SK-N-SH (cell line): ENCODE measurements around the gene NRM. TPM values are rescaled to one million over a fixed set of nuclear protein-coding genes. Genes with fewer than 3 reads are reported as not detected.
A peak's percentile ranks its signal among the peaks of the same experiment; 100 is the strongest.

Source experiments
- CTCF ChIA-PET: fragments of 300-600, 350-600 bp; formaldehyde crosslinking; extraction: SDS; loops from one replicate; lab custom pipeline; 2021; lab: Yijun Ruan, JAX
- POLR2A ChIA-PET: fragments of 350-600 bp; sonication (Branson Sonifier 250); formaldehyde crosslinking; extraction: SDS; loops from one replicate; lab custom pipeline; 2020; ENCODE audit warnings: antibody characterized with exemption, inconsistent platforms; lab: Yijun Ruan, JAX
- DNase-seq: peaks from one replicate; pipeline ENCODE4 v3.0.0; 2012
- H2AFZ ChIP-seq: fragments of 200-600 bp; sonication (generic); 2 replicates; pipeline ENCODE4 v1.8.1; 2016; ENCODE audit warnings: antibody characterized with exemption, mild to moderate bottlenecking, low read depth
- H3F3A ChIP-seq: fragments of 200-600 bp; sonication (generic); replicated peaks from 2 replicates; pipeline ENCODE3; 2016; ENCODE audit warnings: antibody characterized with exemption, mild to moderate bottlenecking; ENCODE audit not compliant: insufficient read depth
- H3K27ac ChIP-seq, 2 experiments: fragments of 200-500 bp in 1 of 2; fragments of 200-600 bp in 1 of 2; sonication (Bioruptor generic) in 1 of 2; sonication (generic), shearing (Covaris generic) in 1 of 2; 2 replicates each; pipeline versions ENCODE4 v1.5.1 to v1.6.1; 2014 to 2016; ENCODE audit warnings: low read depth in 2 of 2, inconsistent platforms in 1 of 2, low read length in 1 of 2, mild to moderate bottlenecking in 1 of 2, mixed read lengths in 1 of 2
- H3K27me3 ChIP-seq: fragments of 200-600 bp; sonication (generic), shearing (Covaris generic); 2 replicates; pipeline ENCODE4 v1.6.1; 2016; ENCODE audit warnings: mixed run types; ENCODE audit not compliant: insufficient read depth
- H3K36me3 ChIP-seq, 2 experiments: fragments of 200-500 bp in 1 of 2; fragments of 200-600 bp in 1 of 2; sonication (Bioruptor generic) in 1 of 2; sonication (generic) in 1 of 2; replicated peaks in 1 of 2; 2 replicates each; pipeline versions ENCODE3 to v1.5.1; 2014 to 2016; ENCODE audit warnings: low read length in 1 of 2, mild to moderate bottlenecking in 1 of 2; ENCODE audit not compliant: insufficient read depth in 2 of 2, control insufficient read depth in 1 of 2
- H3K4me1 ChIP-seq, 2 experiments: fragments of 200-500 bp in 1 of 2; fragments of 200-600 bp in 1 of 2; sonication (Bioruptor generic) in 1 of 2; sonication (generic), shearing (Covaris generic) in 1 of 2; 2 replicates each; pipeline versions ENCODE4 v1.5.1 to v1.6.1; 2014 to 2016; ENCODE audit warnings: low read depth in 1 of 2, low read length in 1 of 2, mixed run types in 1 of 2; ENCODE audit not compliant: insufficient read depth in 2 of 2, control insufficient read depth in 1 of 2
- H3K4me2 ChIP-seq: fragments of 200-600 bp; sonication (generic), shearing (Covaris generic); 2 replicates; pipeline ENCODE4 v1.6.1; 2017; ENCODE audit warnings: mixed run types
- H3K4me3 ChIP-seq, 2 experiments: fragments of 200-500 bp in 1 of 2; fragments of 200-600 bp in 1 of 2; sonication (Bioruptor generic) in 1 of 2; sonication (generic), shearing (Covaris generic) in 1 of 2; 2 replicates each; pipeline versions ENCODE4 v1.5.1 to v1.8.1; 2014 to 2016; ENCODE audit warnings: low read depth in 2 of 2, inconsistent platforms in 1 of 2, low read length in 1 of 2, mild to moderate bottlenecking in 1 of 2, mixed read lengths in 1 of 2, moderate library complexity in 1 of 2
- H3K79me2 ChIP-seq: fragments of 200-600 bp; sonication (generic); 2 replicates; pipeline ENCODE4 v1.8.1; 2017; ENCODE audit warnings: mild to moderate bottlenecking; ENCODE audit not compliant: insufficient read depth
- H3K9ac ChIP-seq: fragments of 200-600 bp; sonication (generic); 2 replicates; pipeline ENCODE4 v1.6.1; 2017; ENCODE audit warnings: mixed run types
- H3K9me2 ChIP-seq: fragments of 200-600 bp; sonication (generic); 2 replicates; pipeline ENCODE4 v1.6.1; 2017; ENCODE audit warnings: mixed run types
- H3K9me3 ChIP-seq: fragments of 200-600 bp; sonication (generic); 2 replicates; pipeline ENCODE4 v1.6.1; 2017; ENCODE audit warnings: mixed run types, mild to moderate bottlenecking, moderate library complexity
- H4K20me1 ChIP-seq: fragments of 200-600 bp; sonication (generic); 2 replicates; pipeline ENCODE4 v1.6.1; 2017; ENCODE audit warnings: mild to moderate bottlenecking, mixed run types; ENCODE audit not compliant: insufficient read depth
- CHD2 ChIP-seq: fragments of 150-350 bp; IDR thresholded peaks from 2 replicates; pipeline ENCODE4 v1.6.1; 2018; ENCODE audit warnings: low read length; ENCODE audit not compliant: partially characterized antibody
- CTCF ChIP-seq: fragments of 200-600 bp; sonication (generic); IDR thresholded peaks from 2 replicates; pipeline ENCODE4 v1.6.1; 2017; ENCODE audit warnings: antibody characterized with exemption, mild to moderate bottlenecking, moderate library complexity
- ELF1 ChIP-seq: IDR thresholded peaks from 2 replicates; pipeline ENCODE4 v1.4.0; 2012
- EP300 ChIP-seq, 2 experiments: IDR thresholded peaks; 2 replicates each; pipeline versions ENCODE4 v1.4.0 to v1.6.1; 2012; ENCODE audit warnings: borderline replicate concordance in 1 of 2, low read depth in 1 of 2, low read length in 1 of 2
- FOSL2 ChIP-seq: IDR thresholded peaks from 2 replicates; pipeline ENCODE4 v1.4.0; 2012; ENCODE audit warnings: low read depth, mild to moderate bottlenecking, moderate library complexity, borderline replicate concordance
- FOXJ3 ChIP-seq: sonication (generic); formaldehyde crosslinking; IDR thresholded peaks from 2 replicates; pipeline ENCODE4 v1.5.1; 2020; ENCODE audit warnings: mild to moderate bottlenecking, missing genetic modification reagents
- FOXM1 ChIP-seq: IDR thresholded peaks from 2 replicates; pipeline ENCODE4 v1.4.0; 2012; ENCODE audit warnings: low read depth, mild to moderate bottlenecking
- GABPA ChIP-seq: IDR thresholded peaks from 2 replicates; pipeline ENCODE4 v1.4.0; 2012; ENCODE audit warnings: low read depth, mild to moderate bottlenecking
- GATA2 ChIP-seq: sonication (generic); formaldehyde crosslinking; IDR thresholded peaks from 2 replicates; pipeline ENCODE4 v1.5.0; 2020; ENCODE audit warnings: mild to moderate bottlenecking, missing genetic modification reagents
- IRF3 ChIP-seq: fragments of 150-350 bp; IDR thresholded peaks from 2 replicates; pipeline ENCODE4 v1.6.1; 2016; ENCODE audit warnings: mild to moderate bottlenecking, low read depth, low read length
- JUND ChIP-seq: IDR thresholded peaks from 2 replicates; pipeline ENCODE4 v1.4.0; 2012
- MEF2A ChIP-seq: IDR thresholded peaks from 2 replicates; pipeline ENCODE4 v1.4.0; 2012; ENCODE audit warnings: low read depth, borderline replicate concordance
- NFIC ChIP-seq: IDR thresholded peaks from 2 replicates; pipeline ENCODE4 v1.4.0; 2012; ENCODE audit warnings: borderline replicate concordance
- NRF1 ChIP-seq: IDR thresholded peaks from 2 replicates; pipeline ENCODE4 v1.6.1; 2012; ENCODE audit warnings: low read depth, mild to moderate bottlenecking, low read length
- POLR2AphosphoS5 ChIP-seq: IDR thresholded peaks from 2 replicates; pipeline ENCODE4 v1.6.1; 2012; ENCODE audit warnings: low read depth, low read length
- RAD21 ChIP-seq: IDR thresholded peaks from 2 replicates; pipeline ENCODE4 v1.6.1; 2012; ENCODE audit warnings: mild to moderate bottlenecking, low read length
- RCOR1 ChIP-seq: fragments of 150-350 bp; IDR thresholded peaks from 2 replicates; pipeline ENCODE4 v1.6.1; 2017; ENCODE audit warnings: antibody characterized with exemption, low read length
- RFX5 ChIP-seq: IDR thresholded peaks from 2 replicates; pipeline ENCODE4 v1.6.1; 2012; ENCODE audit warnings: mild to moderate bottlenecking, improper control_type of control experiment, low read length
- RXRA ChIP-seq: IDR thresholded peaks from 2 replicates; pipeline ENCODE4 v1.4.0; 2012; ENCODE audit warnings: low read depth, mild to moderate bottlenecking, borderline replicate concordance
- SIN3A ChIP-seq: IDR thresholded peaks from 2 replicates; pipeline ENCODE4 v1.6.1; 2012; ENCODE audit warnings: low read depth, mild to moderate bottlenecking, low read length, moderate library complexity, borderline replicate concordance
- SMC3 ChIP-seq: IDR thresholded peaks from 2 replicates; pipeline ENCODE4 v1.6.1; 2012; ENCODE audit warnings: low read depth, low read length, improper control_type of control experiment
- TAF1 ChIP-seq: IDR thresholded peaks from 2 replicates; pipeline ENCODE4 v1.6.1; 2012; ENCODE audit warnings: low read depth, mild to moderate bottlenecking, low read length, moderate library complexity, borderline replicate concordance
- TCF12 ChIP-seq: IDR thresholded peaks from 2 replicates; pipeline ENCODE4 v1.4.0; 2012
- YY1 ChIP-seq: IDR thresholded peaks from 2 replicates; pipeline ENCODE4 v1.4.0; 2012; ENCODE audit warnings: low read depth, mild to moderate bottlenecking
- WGBS: methylation state at CpG from one replicate; pipeline ENCODE4 v1.1.6; 2017; ENCODE audit warnings: low lambda C conversion rate; 5-methylcytosine and 5-hydroxymethylcytosine counted together
- polyA plus RNA-seq, 3 experiments: library from polyadenylated mRNA; depleted of rRNA; stranded (reverse); fragments of >200 nt; gene quantifications; 2 replicates each; pipeline ENCODE4 v1.2.3, GENCODE V29; 2012
- TF ChIP-seq, protein P1 (sequence below): IDR thresholded peaks from 2 replicates; pipeline ENCODE4 v1.4.0; 2012; ENCODE audit warnings: low read depth
- TF ChIP-seq, protein P2 (sequence below): IDR thresholded peaks from 2 replicates; pipeline ENCODE4 v1.4.0; 2012; ENCODE audit warnings: low read depth, borderline replicate concordance

NRM gene
- polyA plus RNA-seq, 1 of the 3 experiments (the other 2 are of a cell fraction): 26.8 TPM

DNA sequence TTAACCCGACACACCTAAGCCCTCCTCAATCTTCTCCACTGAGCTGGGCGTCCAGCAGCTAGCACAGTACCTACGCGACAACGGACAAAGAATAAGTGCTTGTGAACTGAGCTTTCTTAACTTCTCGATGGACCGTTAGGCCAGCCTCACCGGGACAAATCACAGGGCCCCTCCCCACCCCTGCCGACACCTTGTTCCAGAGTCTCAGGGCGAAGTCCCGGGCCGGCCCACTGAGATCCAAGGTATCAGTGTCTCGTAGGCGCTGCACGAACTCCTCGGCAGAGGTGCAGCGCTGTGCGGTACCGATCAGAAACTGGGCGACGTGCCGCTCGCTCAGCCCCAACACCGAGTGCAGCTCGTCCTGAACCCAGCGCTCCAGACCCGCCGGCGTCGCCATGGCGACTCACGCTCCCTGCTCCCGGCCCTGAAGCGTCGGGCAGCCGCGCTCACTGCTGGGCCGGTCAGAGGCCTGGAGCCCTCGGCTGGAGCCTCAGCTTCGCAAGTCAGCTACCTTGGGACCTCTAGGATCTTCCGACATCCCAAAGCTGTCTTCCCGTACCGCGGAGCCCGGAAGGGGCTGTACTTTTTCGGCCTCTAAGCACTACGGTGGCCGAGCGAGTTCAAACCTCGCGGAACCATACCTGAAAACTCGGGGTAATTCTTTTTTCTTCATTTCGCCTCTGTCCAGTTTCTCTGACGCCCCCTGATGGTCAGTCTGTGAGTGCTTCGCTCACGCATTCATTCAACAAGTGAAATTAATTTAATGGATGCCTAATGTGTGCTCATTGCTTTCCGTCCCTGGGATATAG lies 18.1 kb downstream of the NRM start, which contains the start of gene DHX16:
Gene DHX16 (minus strand): TSS at position 562 of the 809 bp plus-strand sequence. CDS start 165 bp downstream, at position 397.
- CTCF ChIA-PET: interaction anchor here (0.7 to 29.8 kb wide), 24 partner anchors 8 to 234 kb away, joined by 3 to 838 read pairs (median 3); partner anchors contain the start of genes ATAT1, FLOT1, MDC1 and TUBB
- TF ChIP-seq RCOR1 (peak; percentile 90), YY1 (peak; percentile 78; the same call in 1 of the 2 replicates), RXRA (no peak), RFX5 (peak; percentile 76; the same call in 1 of the 2 replicates), EP300 (IDR thresholded peaks at IDR 0.05; ENCODE audit: borderline replicate concordance in 1 of 2, low read depth in 1 of 2, low read length in 1 of 2) (peak; percentile 31 to 34; a peak in 2 of 4 replicates), GABPA (peak; percentile 79), NFIC (no peak), ELF1 (peak; percentile 90), CHD2 (peak; percentile 97), RAD21 (peak; percentile 66), FOXM1 (no peak), CTCF (peak; percentile 96), JUND (no peak), SMC3 (peak; percentile 50; the same call in 1 of the 2 replicates), TCF12 (peak; percentile 27; the same call in 1 of the 2 replicates), IRF3 (no peak), MEF2A (0 out of 2 replicates have a peak, but pooled peaks have one; percentile 29), SIN3A (peak; percentile 95), POLR2AphosphoS5 (peak; percentile 80; the same call in 1 of the 2 replicates), FOSL2 (no peak), GATA2 (CRISPR knock-in tag) (no peak), FOXJ3 (no peak), TAF1 (peak; percentile 71), NRF1 (no peak)
- TF ChIP-seq, protein P1, sequence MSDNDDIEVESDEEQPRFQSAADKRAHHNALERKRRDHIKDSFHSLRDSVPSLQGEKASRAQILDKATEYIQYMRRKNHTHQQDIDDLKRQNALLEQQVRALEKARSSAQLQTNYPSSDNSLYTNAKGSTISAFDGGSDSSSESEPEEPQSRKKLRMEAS: peak; percentile 69; the same call in 1 of the 2 replicates
- TF ChIP-seq, protein P2, sequence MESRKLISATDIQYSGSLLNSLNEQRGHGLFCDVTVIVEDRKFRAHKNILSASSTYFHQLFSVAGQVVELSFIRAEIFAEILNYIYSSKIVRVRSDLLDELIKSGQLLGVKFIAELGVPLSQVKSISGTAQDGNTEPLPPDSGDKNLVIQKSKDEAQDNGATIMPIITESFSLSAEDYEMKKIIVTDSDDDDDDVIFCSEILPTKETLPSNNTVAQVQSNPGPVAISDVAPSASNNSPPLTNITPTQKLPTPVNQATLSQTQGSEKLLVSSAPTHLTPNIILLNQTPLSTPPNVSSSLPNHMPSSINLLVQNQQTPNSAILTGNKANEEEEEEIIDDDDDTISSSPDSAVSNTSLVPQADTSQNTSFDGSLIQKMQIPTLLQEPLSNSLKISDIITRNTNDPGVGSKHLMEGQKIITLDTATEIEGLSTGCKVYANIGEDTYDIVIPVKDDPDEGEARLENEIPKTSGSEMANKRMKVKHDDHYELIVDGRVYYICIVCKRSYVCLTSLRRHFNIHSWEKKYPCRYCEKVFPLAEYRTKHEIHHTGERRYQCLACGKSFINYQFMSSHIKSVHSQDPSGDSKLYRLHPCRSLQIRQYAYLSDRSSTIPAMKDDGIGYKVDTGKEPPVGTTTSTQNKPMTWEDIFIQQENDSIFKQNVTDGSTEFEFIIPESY: peak; percentile 94

More for the DNA sequence above, 18.1 kb downstream of the NRM start, which contains the start of gene DHX16:
- H3K27me3 ChIP-seq: no peaks in the 10 kb centered on the region
- 0 out of 2 replicates have a peak, but pooled peaks cover 3% of the 10 kb centered on the region for H4K20me1 ChIP-seq
- peaks cover 38% of the 10 kb centered on the region in 2 experiments for H3K36me3 ChIP-seq
- peak; percentile 92 for DNase-seq
- peak within 1 kb of the TSS; percentile 84 for H2AFZ ChIP-seq
- H3K79me2 ChIP-seq: peaks cover 39% of the 10 kb centered on the region
- H3K9me2 ChIP-seq: no peaks in the 10 kb centered on the region
- POLR2A ChIA-PET: interaction anchor here (0.6 to 1.3 kb wide), 7 partner anchors 10 to 57 kb away, joined by 3 to 6 read pairs (median 4); partner anchors contain the start of gene MDC1
- 1% methylated on average over 24 of the region's 57 CpGs for WGBS
- peak within 1 kb of the TSS; percentile 60 to 66 for H3K27ac ChIP-seq
- no peaks in the 10 kb centered on the region for H3K9me3 ChIP-seq
- H3K4me1 ChIP-seq: peaks cover 0 to 5% of the 10 kb centered on the region in 2 experiments; a peak in 3 of 4 replicates
- peak within 1 kb of the TSS; percentile 87 to 99 for H3K4me3 ChIP-seq
- peak within 1 kb of the TSS; percentile 84 for H3K9ac ChIP-seq
- peaks cover 37% of the 10 kb centered on the region for H3F3A ChIP-seq
- peak within 1 kb of the TSS; percentile 80 for H3K4me2 ChIP-seq
